Lung (tissue), 12 donors: ENCODE measurements around the gene UGT1A8. TPM values are rescaled to one million over a fixed set of nuclear protein-coding genes. Genes with fewer than 3 reads are reported as not detected.

Experiments
- ATAC-seq: fragments of 200-7000 bp; cut with Tn5 transposase; one replicate; pipeline ENCODE4 v1.9.1; 2020; ENCODE audit warnings: moderate number of reproducible peaks; ENCODE audit not compliant: insufficient read depth, low FRiP score
- DNase-seq, 3 donors: peaks; one replicate each; pipeline ENCODE4 v3.0.0-alpha.2; 2013 to 2017
- H3K27ac ChIP-seq, 2 donors: one replicate each; pipeline ENCODE4 v1.5.1; 2013; ENCODE audit warnings: mild to moderate bottlenecking in 2 of 2, moderate library complexity in 2 of 2, control low read depth in 1 of 2, inconsistent platforms in 1 of 2, low read depth in 1 of 2, low read length in 1 of 2
- H3K27me3 ChIP-seq, 3 donors: one replicate each; pipeline ENCODE4 v1.5.1; 2013; ENCODE audit warnings: low read length in 2 of 3; ENCODE audit not compliant: control insufficient read depth in 3 of 3, insufficient read depth in 3 of 3
- H3K36me3 ChIP-seq, 4 donors: one replicate each; pipeline ENCODE4 v1.5.1; 2013; ENCODE audit warnings: low read length in 4 of 4, mild to moderate bottlenecking in 1 of 4, moderate library complexity in 1 of 4; ENCODE audit not compliant: control insufficient read depth in 4 of 4, insufficient read depth in 4 of 4
- H3K4me1 ChIP-seq, 5 donors: one replicate each; pipeline ENCODE4 v1.5.1; 2013; ENCODE audit warnings: low read length in 5 of 5, mild to moderate bottlenecking in 2 of 5, moderate library complexity in 1 of 5; ENCODE audit not compliant: control insufficient read depth in 5 of 5, insufficient read depth in 5 of 5
- H3K4me3 ChIP-seq: one replicate; pipeline ENCODE4 v1.5.1; 2013; ENCODE audit warnings: mild to moderate bottlenecking, control low read depth, moderate library complexity
- H3K9ac ChIP-seq, 2 donors: one replicate each; pipeline ENCODE4 v1.5.1; 2013; ENCODE audit warnings: low read length in 2 of 2, control low read depth in 1 of 2; ENCODE audit not compliant: insufficient read depth in 1 of 2
- H3K9me3 ChIP-seq, 4 donors: one replicate each; pipeline ENCODE4 v1.5.1; 2013; ENCODE audit warnings: low read length in 3 of 4, mild to moderate bottlenecking in 1 of 4, moderate library complexity in 1 of 4; ENCODE audit not compliant: control insufficient read depth in 4 of 4, insufficient read depth in 3 of 4
- CTCF ChIP-seq: IDR thresholded peaks from 2 replicates; pipeline ENCODE4 v1.5.1; 2012; ENCODE audit warnings: mild to moderate bottlenecking; ENCODE audit errors: control extremely low read depth, extremely low read depth
- WGBS, 2 donors: extraction: QIAGEN DNeasy Blood & Tissue Kit; methylation state at CpG; one replicate each; pipeline ENCODE4 v1.1.7; 2013; 5-methylcytosine and 5-hydroxymethylcytosine counted together
- polyA plus RNA-seq, 2 donors: library from polyadenylated mRNA; stranded (reverse); fragments of 200-250 nt; gene quantifications; one replicate each; pipeline ENCODE4 v1.2.1, GENCODE V29; 2013
- total RNA-seq, 2 donors: library from RNA; depleted of rRNA in 1 of 2; stranded (reverse); fragments of >200 nt in 1 of 2; gene quantifications; one replicate each; pipeline ENCODE4 v1.2.1, GENCODE V29; 2014 to 2021
- donor health status: control.
- donor health status: control.
- donor health status: Bipolar disorder and iron deficiency.
- donor health status: healthy.
- donor health status: DM: yes; HTN: yes; CAD: no.

The UGT1A8 gene
- total and polyA plus RNA-seq, 4 donors: 0.26 TPM; not detected in 3

GRCh38 chr2:233807966-233808935 lies 190.8 kb downstream of the UGT1A8 start:
- no peak for TF ChIP-seq CTCF
- DNase-seq: no peak

GRCh38 chr2:233810385-233810784 lies 193.0 kb downstream of the UGT1A8 start:
- H3K9me3 ChIP-seq: peaks cover 0 to 2% (median 0%) of the 10 kb centered on the region in 4 donors
- TF ChIP-seq CTCF: no peak
- ATAC-seq (no peak), DNase-seq (no peak)
- no peaks in the 10 kb centered on the region for H3K36me3 ChIP-seq
- H3K27ac ChIP-seq: no peak overlapping the region
- H3K27me3 ChIP-seq: no peaks in the 10 kb centered on the region
- 91 to 92% methylated on average over 6 of the region's 6 CpGs for WGBS, 2 donors
- no peak overlapping the region for H3K9ac ChIP-seq
- H3K4me1 ChIP-seq: no peaks in the 10 kb centered on the region
- H3K4me3 ChIP-seq: no peak overlapping the region

More at GRCh38 chr2:233807966-233808935, 190.8 kb downstream of the UGT1A8 start:
- Histone ChIP-seq H3K4me1 (no peaks in the 10 kb centered on the region), H3K36me3 (no peaks in the 10 kb centered on the region), H3K4me3 (no peak overlapping the region), H3K27me3 (no peaks in the 10 kb centered on the region), H3K9me3 (peaks cover 0 to 2% (median 0%) of the 10 kb centered on the region in 4 donors), H3K27ac (no peak overlapping the region), H3K9ac (no peak overlapping the region)
- ATAC-seq: no peak
- WGBS, 2 donors: 80 to 84% methylated on average over 10 of the region's 10 CpGs

GRCh38 chr2:233811087-233811486 lies 193.7 kb downstream of the UGT1A8 start:
- ATAC-seq (no peak), DNase-seq (no peak)
- no peaks in the 10 kb centered on the region for H3K4me1 ChIP-seq
- no peak overlapping the region for H3K27ac ChIP-seq
- H3K9ac ChIP-seq: no peak overlapping the region
- no peak overlapping the region for H3K4me3 ChIP-seq
- H3K36me3 ChIP-seq: no peaks in the 10 kb centered on the region
- H3K27me3 ChIP-seq: no peaks in the 10 kb centered on the region
- peaks cover 0 to 2% (median 0%) of the 10 kb centered on the region in 4 donors for H3K9me3 ChIP-seq
- no peak for TF ChIP-seq CTCF
- WGBS, 2 donors: 69 to 74% methylated on average over 4 of the region's 4 CpGs
